HG03097 (cell line): ENCODE data around the gene MYO5B.
"Not testable (repeated sequence)": the region's sequence is repeated elsewhere in the genome, so short reads cannot be mapped to it uniquely, and the experiment has no call there.

Experiments used
- ATAC-seq: cut with Tn5 transposase; IDR thresholded peaks from one replicate; pipeline ENCODE4 v1.9.1; 2021; ENCODE audit not compliant: unreplicated experiment, low FRiP score

Gene MYO5B

GRCh38 chr18:50111398-50111797 lies 83.5 kb downstream of the MYO5B start:
- ATAC-seq, result no peak

GRCh38 chr18:50107468-50107977 lies 87.4 kb downstream of the MYO5B start:
- no peak for ATAC-seq

- no peak for ATAC-seq
Measured at GRCh38 chr18:50105027-50105426, 89.9 kb downstream of the MYO5B start.

GRCh38 chr18:50104421-50104820 lies 90.5 kb downstream of the MYO5B start:
- no peak for ATAC-seq

GRCh38 chr18:50099725-50100407 lies 95.1 kb downstream of the MYO5B start:
- no peak for ATAC-seq

- ATAC-seq, result no peak
Measured at GRCh38 chr18:50097702-50098101, 97.2 kb downstream of the MYO5B start.

GRCh38 chr18:50096766-50097435 lies 98.0 kb downstream of the MYO5B start:
- no peak for ATAC-seq

GRCh38 chr18:50094786-50095185 lies 100.2 kb downstream of the MYO5B start:
- not testable (repeated sequence) for ATAC-seq

GRCh38 chr18:50094221-50094773 lies 100.7 kb downstream of the MYO5B start:
- no peak for ATAC-seq

GRCh38 chr18:50093366-50094064 lies 101.4 kb downstream of the MYO5B start:
- ATAC-seq, result no peak

GRCh38 chr18:50092245-50092805 lies 102.6 kb downstream of the MYO5B start:
- no peak for ATAC-seq

GRCh38 chr18:50091509-50092244 lies 103.3 kb downstream of the MYO5B start:
- no peak for ATAC-seq

- no peak for ATAC-seq
Measured at GRCh38 chr18:50090370-50091312, 104.3 kb downstream of the MYO5B start.

- ATAC-seq, result no peak
Measured at GRCh38 chr18:50089702-50090101, 105.2 kb downstream of the MYO5B start.

- no peak for ATAC-seq
Measured at GRCh38 chr18:50083708-50084107, 111.2 kb downstream of the MYO5B start.

GRCh38 chr18:50080932-50081560 lies 113.9 kb downstream of the MYO5B start:
- ATAC-seq, result no peak

GRCh38 chr18:50080316-50080715 lies 114.6 kb downstream of the MYO5B start:
- ATAC-seq, result no peak

GRCh38 chr18:50079571-50080295 lies 115.2 kb downstream of the MYO5B start:
- no peak for ATAC-seq
